Uterus (tissue), 2 donors: ENCODE results near the gene GALNT7.

Experiments
- POLR2A ChIP-seq, 2 donors: fragments of 450-650 bp; IDR thresholded peaks; one replicate each; pipeline ENCODE4 v1.6.1; 2016; ENCODE audit warnings: antibody characterized with exemption in 2 of 2, mild to moderate bottlenecking in 1 of 2, moderate library complexity in 1 of 2
- TF ChIP-seq, protein P1 (sequence below), 4 experiments: fragments of 200-600 bp in 2 of 4; fragments of 450-650 bp in 2 of 4; sonication (generic) in 2 of 4; IDR thresholded peaks; one replicate each; pipeline ENCODE4 v1.5.1; 2016 to 2019; ENCODE audit warnings: antibody characterized with exemption in 4 of 4, mild to moderate bottlenecking in 2 of 4, moderate library complexity in 1 of 4

DNA sequence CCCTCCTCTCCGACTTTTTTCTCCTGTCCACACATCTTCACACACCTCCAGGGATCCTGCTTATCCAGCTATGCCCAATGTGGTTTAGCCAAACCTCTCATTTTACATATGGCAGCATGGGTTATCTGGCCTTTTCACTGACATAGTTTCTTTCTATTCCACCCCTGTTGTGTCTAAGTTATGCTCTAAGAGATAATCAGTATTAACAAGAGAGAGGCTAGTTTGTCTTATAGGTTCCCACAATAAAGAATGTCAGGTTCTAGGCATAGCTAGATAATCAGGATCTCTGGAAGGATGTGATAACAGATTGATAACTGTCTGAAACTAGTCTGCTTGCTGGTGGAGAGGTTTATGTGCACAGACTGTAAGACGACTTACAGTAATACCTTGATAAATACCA is 7.7 kb upstream of the GALNT7 start:
- no peak for TF ChIP-seq POLR2A (IDR thresholded peaks at IDR 0.05)
- TF ChIP-seq, protein P1, sequence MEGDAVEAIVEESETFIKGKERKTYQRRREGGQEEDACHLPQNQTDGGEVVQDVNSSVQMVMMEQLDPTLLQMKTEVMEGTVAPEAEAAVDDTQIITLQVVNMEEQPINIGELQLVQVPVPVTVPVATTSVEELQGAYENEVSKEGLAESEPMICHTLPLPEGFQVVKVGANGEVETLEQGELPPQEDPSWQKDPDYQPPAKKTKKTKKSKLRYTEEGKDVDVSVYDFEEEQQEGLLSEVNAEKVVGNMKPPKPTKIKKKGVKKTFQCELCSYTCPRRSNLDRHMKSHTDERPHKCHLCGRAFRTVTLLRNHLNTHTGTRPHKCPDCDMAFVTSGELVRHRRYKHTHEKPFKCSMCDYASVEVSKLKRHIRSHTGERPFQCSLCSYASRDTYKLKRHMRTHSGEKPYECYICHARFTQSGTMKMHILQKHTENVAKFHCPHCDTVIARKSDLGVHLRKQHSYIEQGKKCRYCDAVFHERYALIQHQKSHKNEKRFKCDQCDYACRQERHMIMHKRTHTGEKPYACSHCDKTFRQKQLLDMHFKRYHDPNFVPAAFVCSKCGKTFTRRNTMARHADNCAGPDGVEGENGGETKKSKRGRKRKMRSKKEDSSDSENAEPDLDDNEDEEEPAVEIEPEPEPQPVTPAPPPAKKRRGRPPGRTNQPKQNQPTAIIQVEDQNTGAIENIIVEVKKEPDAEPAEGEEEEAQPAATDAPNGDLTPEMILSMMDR (IDR thresholded peaks at IDR 0.05): no peak
